Right ventricle myocardium inferior (tissue), 1 donor: ENCODE measurements around the gene KCNB1. TPM values are rescaled to one million over a fixed set of nuclear protein-coding genes. Genes with fewer than 3 reads are reported as not detected.

Experiments
- ATAC-seq: fragments of 200-7000 bp; cut with Tn5 transposase; one replicate; pipeline ENCODE4 v1.9.1; 2020; ENCODE audit warnings: mild to moderate bottlenecking, moderate library complexity
- DNase-seq: peaks from one replicate; pipeline ENCODE4 v3.0.0; 2021; ENCODE audit errors: missing footprints
- intact Hi-C: fragments of 100-400 bp; cut with DNase I; formaldehyde crosslinking; loops from one replicate; pipeline ENCODE4 v1.11.0; 2022
- total RNA-seq: library from RNA; stranded (reverse); fragmentation: NEBNext Ultra II Directional; extraction: Animal tissue kit (Norgen Biotek cat#: 25700); gene quantifications from one replicate; pipeline ENCODE4 v1.2.1, GENCODE V29; 2021
- donor health status: DM: no; HTN: yes; CAD: no; lungs with severe emphysema.

Gene KCNB1
- total RNA-seq, 1 donor from 2014 or later, result 0.81 TPM

GRCh38 chr20:49448917-49449316, 33.6 kb downstream of the KCNB1 start:
- DNase-seq (no peak), ATAC-seq (no peak)
- intact Hi-C loops, result no loop called here

GRCh38 chr20:49447946-49448809, 34.3 kb downstream of the KCNB1 start:
- intact Hi-C loops, result no loop called here
- DNase-seq (peak; percentile 74), ATAC-seq (peak; percentile 74)

- ATAC-seq, result peak; percentile 3
- no peak for DNase-seq
- intact Hi-C loops, result no loop called here
These were observed 35.1 kb downstream of the KCNB1 start for GRCh38 chr20:49447364-49447763.

- ATAC-seq, result peak; percentile 88
- intact Hi-C loops, result no loop called here
- DNase-seq, result peak; percentile 91
These were observed 35.7 kb downstream of the KCNB1 start for GRCh38 chr20:49446808-49447207.

GRCh38 chr20:49446080-49446479, 36.4 kb downstream of the KCNB1 start:
- DNase-seq (no peak), ATAC-seq (no peak)
- intact Hi-C loops, result no loop called here

- ATAC-seq (no peak), DNase-seq (no peak)
- intact Hi-C loops, result no loop called here
These were observed 37.3 kb downstream of the KCNB1 start for GRCh38 chr20:49445176-49445575.

- intact Hi-C loops, result no loop called here
- no peak for DNase-seq
These were observed 37.9 kb downstream of the KCNB1 start for GRCh38 chr20:49444553-49444990.

GRCh38 chr20:49437057-49437456, 45.4 kb downstream of the KCNB1 start:
- intact Hi-C loops, result no loop called here
- no peak for ATAC-seq
- no peak for DNase-seq

More at GRCh38 chr20:49444553-49444990, 37.9 kb downstream of the KCNB1 start:
- ATAC-seq, result no peak

GRCh38 chr20:49435639-49436038, 46.8 kb downstream of the KCNB1 start:
- DNase-seq, result no peak
- ATAC-seq, result no peak
- intact Hi-C loops, result no loop called here

GRCh38 chr20:49433333-49433732, 49.1 kb downstream of the KCNB1 start:
- ATAC-seq, result no peak
- intact Hi-C loops, result no loop called here
- no peak for DNase-seq

GRCh38 chr20:49432550-49432949, 49.9 kb downstream of the KCNB1 start:
- ATAC-seq (no peak), DNase-seq (no peak)
- intact Hi-C loops, result no loop called here

GRCh38 chr20:49431329-49431728, 51.1 kb downstream of the KCNB1 start:
- ATAC-seq (no peak), DNase-seq (no peak)
- intact Hi-C loops, result no loop called here

GRCh38 chr20:49430320-49430719, 52.1 kb downstream of the KCNB1 start:
- DNase-seq, result no peak
- ATAC-seq, result no peak
- intact Hi-C loops, result no loop called here

- intact Hi-C loops, result no loop called here
- peak; percentile 31 for ATAC-seq
- no peak for DNase-seq
These were observed 54.5 kb downstream of the KCNB1 start for GRCh38 chr20:49427751-49428518.

- no peak for ATAC-seq
- DNase-seq, result no peak
- intact Hi-C loops, result no loop called here
These were observed 55.6 kb downstream of the KCNB1 start for GRCh38 chr20:49426873-49427272.

- intact Hi-C loops, result no loop called here
- DNase-seq (no peak), ATAC-seq (no peak)
These were observed 56.1 kb downstream of the KCNB1 start for GRCh38 chr20:49426395-49426794.

- DNase-seq (no peak), ATAC-seq (no peak)
- intact Hi-C loops, result loop anchor here (2.0 kb wide), 1 partner anchor 36 kb away; no protein-coding TSS in a partner anchor
These were observed 57.9 kb downstream of the KCNB1 start for GRCh38 chr20:49424536-49424935.

- DNase-seq (no peak), ATAC-seq (no peak)
- intact Hi-C loops, result no loop called here
These were observed 60.3 kb downstream of the KCNB1 start for GRCh38 chr20:49422161-49422560.

GRCh38 chr20:49420811-49421295, 61.6 kb downstream of the KCNB1 start:
- DNase-seq, result no peak
- no peak for ATAC-seq
- intact Hi-C loops, result no loop called here

- no peak for ATAC-seq
- no peak for DNase-seq
- intact Hi-C loops, result no loop called here
These were observed 62.2 kb downstream of the KCNB1 start for GRCh38 chr20:49420292-49420691.
